ENCODE measurements around the gene SCUBE1.

SCUBE1 gene

DNA sequence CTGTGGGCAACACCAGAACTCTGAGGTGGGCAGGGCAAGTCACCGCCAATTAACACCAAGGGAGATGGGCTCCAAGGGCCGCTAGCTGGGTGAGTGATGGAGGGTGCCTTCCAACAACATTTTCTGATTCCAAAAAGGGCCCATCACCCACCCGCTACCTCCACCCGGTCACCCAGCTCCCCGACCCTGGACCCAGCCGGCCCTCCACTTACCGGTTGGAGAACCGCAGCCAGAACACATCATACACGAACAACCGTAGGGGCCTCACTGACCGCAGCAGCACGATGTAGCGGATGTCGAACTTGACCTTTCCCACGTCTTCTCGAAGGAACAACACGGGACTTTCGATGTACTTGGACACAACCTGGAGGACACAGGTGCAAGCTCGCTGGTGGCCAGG lies 171.0 kb downstream of the SCUBE1 start:
- TF ChIP-seq CTCF (conservative IDR thresholded peaks at IDR 0.05; ENCODE audit: low read depth), result no peak
- CTCF ChIA-PET, result interaction anchor here (0.6 kb wide), 1 partner anchor 37 kb away, joined by 4 read pairs; no protein-coding TSS in a partner anchor
- POLR2A ChIA-PET (ENCODE audit: low non-redundant PET), result no interaction called here
- no peak for DNase-seq (ENCODE audit: low spot score)
- peak overlapping the region; percentile 56; the same call in 1 of the 2 replicates for H3K27ac ChIP-seq

- peak overlapping the region; percentile 56 for H3K27ac ChIP-seq
- ChIA-PET POLR2A (ENCODE audit: low non-redundant PET) (no interaction called here), CTCF (no interaction called here)
- no peak for TF ChIP-seq CTCF (conservative IDR thresholded peaks at IDR 0.05; ENCODE audit: low read depth)
- no peak for DNase-seq (ENCODE audit: low spot score)
Observed at GRCh38 chr22:43171607-43172006, 171.6 kb downstream of the SCUBE1 start.

DNA sequence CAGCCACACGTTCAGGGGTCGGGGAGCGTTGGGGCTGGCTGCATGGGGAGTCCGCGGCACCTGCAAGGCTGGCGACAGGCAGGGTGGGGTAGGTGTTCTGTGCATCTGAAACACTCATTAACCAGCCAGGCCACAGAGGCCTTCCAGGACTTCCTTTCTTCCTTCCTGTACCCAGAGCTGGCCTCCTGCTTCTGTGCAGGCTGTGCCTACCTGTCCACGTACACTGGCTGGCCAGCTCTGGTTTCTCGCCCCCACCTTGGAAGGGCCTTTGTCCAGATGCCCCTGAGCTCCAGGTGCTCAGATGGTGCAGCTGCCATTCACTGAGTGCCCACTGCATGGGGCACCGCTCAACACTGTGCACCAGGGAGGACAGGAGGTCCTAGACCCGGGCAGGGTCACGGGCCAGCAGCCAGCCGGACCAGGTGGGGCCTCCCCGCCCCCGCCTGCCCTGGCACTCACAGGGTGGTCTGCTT lies 172.1 kb downstream of the SCUBE1 start:
- TF ChIP-seq CTCF (conservative IDR thresholded peaks at IDR 0.05; ENCODE audit: low read depth), result no peak
- POLR2A ChIA-PET (ENCODE audit: low non-redundant PET), result no interaction called here
- peak overlapping the region; percentile 56 for H3K27ac ChIP-seq
- DNase-seq (ENCODE audit: low spot score), result no peak
- CTCF ChIA-PET, result no interaction called here

DNA sequence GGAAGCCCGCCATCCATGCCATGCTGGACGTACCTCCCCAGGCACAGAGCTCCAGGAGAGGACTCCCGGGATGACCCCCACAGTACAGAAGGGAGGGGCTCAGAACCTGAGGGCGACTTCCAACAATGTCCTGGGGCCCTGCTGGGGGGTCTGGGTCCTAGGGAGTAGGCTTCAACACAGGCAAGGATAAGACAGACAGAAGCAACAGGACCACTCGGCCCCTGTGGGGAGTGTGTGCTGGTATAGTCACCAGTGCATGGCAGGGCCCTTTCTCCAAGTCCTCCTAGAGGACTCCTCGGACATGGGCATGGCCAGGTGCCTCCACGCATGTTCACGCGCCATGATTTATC lies 173.1 kb downstream of the SCUBE1 start:
- POLR2A ChIA-PET (ENCODE audit: low non-redundant PET), result no interaction called here
- no peak for DNase-seq (ENCODE audit: low spot score)
- H3K27ac ChIP-seq, result peak overlapping the region; percentile 56
- no peak for TF ChIP-seq CTCF (conservative IDR thresholded peaks at IDR 0.05; ENCODE audit: low read depth)
- CTCF ChIA-PET, result no interaction called here

DNA sequence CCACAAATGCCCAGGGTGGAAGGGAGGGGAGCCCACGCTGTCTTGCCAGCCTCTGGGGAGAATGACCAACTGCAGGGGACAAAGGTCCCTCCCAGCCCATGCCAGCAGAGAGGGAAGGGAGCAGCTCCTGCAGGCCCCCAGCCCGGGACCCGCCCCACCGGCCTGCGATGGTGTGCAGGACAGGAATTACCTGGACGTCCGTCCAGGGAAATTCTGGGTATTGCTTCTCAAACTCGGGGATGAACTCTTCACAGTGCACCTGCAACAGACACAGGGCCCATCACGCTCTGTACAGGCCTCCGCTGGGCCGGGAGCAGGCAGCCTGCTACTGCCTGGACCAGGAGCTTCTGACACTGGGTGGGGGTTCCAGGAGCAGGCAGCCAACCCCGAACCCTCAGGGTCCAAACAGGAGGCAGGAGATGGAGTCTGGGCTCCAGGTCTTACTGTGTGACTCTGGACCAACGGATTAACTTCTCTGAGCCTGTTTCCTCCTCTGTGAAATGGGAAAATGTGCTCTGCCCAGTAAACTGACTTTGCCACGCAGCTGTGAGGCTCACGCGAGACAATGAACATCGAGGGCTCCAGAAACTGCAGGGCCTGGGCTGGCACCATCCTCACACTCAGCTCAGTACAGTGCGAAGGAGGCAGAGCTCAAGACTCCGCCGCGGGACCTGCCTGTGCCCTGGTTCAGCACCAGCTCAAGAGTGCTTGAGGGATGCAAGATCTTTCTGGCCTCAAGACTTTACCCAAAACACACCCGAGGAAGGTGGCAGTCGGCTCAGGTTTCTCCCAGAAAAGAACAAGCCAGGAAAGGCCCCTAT lies 173.7 kb downstream of the SCUBE1 start:
- CTCF ChIA-PET, result no interaction called here
- TF ChIP-seq CTCF (conservative IDR thresholded peaks at IDR 0.05; ENCODE audit: low read depth), result no peak
- peak overlapping the region; percentile 56 for H3K27ac ChIP-seq
- POLR2A ChIA-PET (ENCODE audit: low non-redundant PET), result no interaction called here
- DNase-seq (ENCODE audit: low spot score), result no peak

GRCh38 chr22:43168471-43169309 lies 174.5 kb downstream of the SCUBE1 start:
- TF ChIP-seq CTCF (conservative IDR thresholded peaks at IDR 0.05; ENCODE audit: low read depth), result no peak
- H3K27ac ChIP-seq, result peak overlapping the region; percentile 56
- no peak for DNase-seq (ENCODE audit: low spot score)
- CTCF ChIA-PET, result no interaction called here
- POLR2A ChIA-PET (ENCODE audit: low non-redundant PET), result no interaction called here
